ENCODE data around the gene INPP5A.

DNA sequence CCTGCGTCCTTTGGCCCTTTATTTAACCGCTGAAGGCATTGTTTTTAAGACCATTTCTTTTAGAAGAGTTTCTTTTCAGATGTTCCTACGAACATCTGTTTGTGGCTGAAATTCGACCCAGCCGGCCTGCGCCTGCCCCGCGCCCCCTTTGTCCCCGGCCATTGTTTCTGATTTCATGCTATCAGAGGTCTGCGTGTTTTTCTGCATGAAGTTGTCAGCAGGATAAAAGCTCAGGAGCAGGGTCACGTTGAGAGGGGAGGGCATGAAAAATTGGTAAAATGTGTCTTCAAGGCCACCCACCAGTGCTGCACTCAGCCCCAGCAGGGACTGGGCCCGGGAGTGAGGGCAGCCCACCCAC lies 205.2 kb downstream of the INPP5A start:
- no peak for TF ChIP-seq EZH2 (optimal IDR thresholded peaks at IDR 0.05; ENCODE audit: low read depth, low read length)
- TF ChIP-seq, protein P1, sequence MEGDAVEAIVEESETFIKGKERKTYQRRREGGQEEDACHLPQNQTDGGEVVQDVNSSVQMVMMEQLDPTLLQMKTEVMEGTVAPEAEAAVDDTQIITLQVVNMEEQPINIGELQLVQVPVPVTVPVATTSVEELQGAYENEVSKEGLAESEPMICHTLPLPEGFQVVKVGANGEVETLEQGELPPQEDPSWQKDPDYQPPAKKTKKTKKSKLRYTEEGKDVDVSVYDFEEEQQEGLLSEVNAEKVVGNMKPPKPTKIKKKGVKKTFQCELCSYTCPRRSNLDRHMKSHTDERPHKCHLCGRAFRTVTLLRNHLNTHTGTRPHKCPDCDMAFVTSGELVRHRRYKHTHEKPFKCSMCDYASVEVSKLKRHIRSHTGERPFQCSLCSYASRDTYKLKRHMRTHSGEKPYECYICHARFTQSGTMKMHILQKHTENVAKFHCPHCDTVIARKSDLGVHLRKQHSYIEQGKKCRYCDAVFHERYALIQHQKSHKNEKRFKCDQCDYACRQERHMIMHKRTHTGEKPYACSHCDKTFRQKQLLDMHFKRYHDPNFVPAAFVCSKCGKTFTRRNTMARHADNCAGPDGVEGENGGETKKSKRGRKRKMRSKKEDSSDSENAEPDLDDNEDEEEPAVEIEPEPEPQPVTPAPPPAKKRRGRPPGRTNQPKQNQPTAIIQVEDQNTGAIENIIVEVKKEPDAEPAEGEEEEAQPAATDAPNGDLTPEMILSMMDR (IDR thresholded peaks at IDR 0.05; ENCODE audit: low read length) = no peak
